Stimulated activated CD8-positive, alpha-beta memory T cell treated with anti-CD3 and anti-CD28 coated beads, Interleukin-12 subunit alpha, Interleukin-12 subunit beta, amount 100 ng/mL, for 24 hours (primary cell): ENCODE data around the gene HSPA1B.
"Not testable (repeated sequence)": the region's sequence is repeated elsewhere in the genome, so short reads cannot be mapped to it uniquely, and the experiment has no call there.

ENCODE experiments used
- DNase-seq: peaks from one replicate; pipeline ENCODE4 v3.0.0-alpha.2; 2020; ENCODE audit errors: extremely low read depth

The HSPA1B gene

GRCh38 chr6:31858707-31859106 lies 31.2 kb downstream of the HSPA1B start:
- no peak for DNase-seq

GRCh38 chr6:31859923-31860322 lies 32.4 kb downstream of the HSPA1B start:
- no peak for DNase-seq

GRCh38 chr6:31860349-31860748 lies 32.8 kb downstream of the HSPA1B start:
- DNase-seq, result no peak

- no peak for DNase-seq
Measured at GRCh38 chr6:31861150-31861549, 33.6 kb downstream of the HSPA1B start.

GRCh38 chr6:31861919-31862343 lies 34.4 kb downstream of the HSPA1B start:
- no peak for DNase-seq

GRCh38 chr6:31862344-31863235 lies 35.1 kb downstream of the HSPA1B start, which contains the start of gene NEU1:
NEU1 (minus strand) TSS chr6:31862821; CDS start chr6:31862776, 45 bp downstream.
- DNase-seq, result peak; percentile 98

GRCh38 chr6:31864123-31864562 lies 36.6 kb downstream of the HSPA1B start:
- DNase-seq, result not testable (repeated sequence)

GRCh38 chr6:31864818-31865204 lies 37.3 kb downstream of the HSPA1B start:
- DNase-seq, result no peak

GRCh38 chr6:31865205-31866118 lies 37.9 kb downstream of the HSPA1B start:
- DNase-seq, result no peak

- not testable (repeated sequence) for DNase-seq
Measured at GRCh38 chr6:31868658-31868971, 41.1 kb downstream of the HSPA1B start.

GRCh38 chr6:31869343-31869742 lies 41.8 kb downstream of the HSPA1B start:
- DNase-seq, result no peak

GRCh38 chr6:31870385-31870921 lies 42.9 kb downstream of the HSPA1B start:
- DNase-seq, result no peak

GRCh38 chr6:31871046-31871659 lies 43.6 kb downstream of the HSPA1B start:
- DNase-seq, result no peak

- DNase-seq, result no peak
Measured at GRCh38 chr6:31874084-31874670, 46.6 kb downstream of the HSPA1B start.

- DNase-seq, result no peak
Measured at GRCh38 chr6:31874836-31875572, 47.5 kb downstream of the HSPA1B start.

GRCh38 chr6:31875877-31876276 lies 48.3 kb downstream of the HSPA1B start:
- no peak for DNase-seq

GRCh38 chr6:31876357-31876756 lies 48.8 kb downstream of the HSPA1B start:
- no peak for DNase-seq

GRCh38 chr6:31877125-31877650 lies 49.6 kb downstream of the HSPA1B start:
- no peak for DNase-seq

GRCh38 chr6:31877651-31878161 lies 50.2 kb downstream of the HSPA1B start:
- no peak for DNase-seq

- no peak for DNase-seq
Measured at GRCh38 chr6:31878222-31878621, 50.7 kb downstream of the HSPA1B start.
